PC-3 (cell line): Measurements from ENCODE around the gene MTRF1.

Experiments
- CTCF ChIP-seq: fragments of 300-600 bp; sonication (generic); conservative IDR thresholded peaks from 2 replicates; pipeline ENCODE4 v1.5.1; 2017; ENCODE audit warnings: antibody characterized with exemption, low read depth, mild to moderate bottlenecking, low read length
- EZH2 ChIP-seq: fragments of 300-600 bp; sonication (generic); IDR thresholded peaks from one replicate; pipeline ENCODE4 v1.6.1; 2017; ENCODE audit warnings: antibody characterized with exemption, mild to moderate bottlenecking, low read length; ENCODE audit not compliant: unreplicated experiment
- EZH2phosphoT487 ChIP-seq: fragments of 300-600 bp; sonication (generic); IDR thresholded peaks from 2 replicates; pipeline ENCODE4 v1.6.1; 2018; ENCODE audit warnings: mild to moderate bottlenecking, antibody characterized with exemption, low read length, borderline replicate concordance

- no peak for TF ChIP-seq CTCF
- TF ChIP-seq EZH2: no peak
- no peak for TF ChIP-seq EZH2phosphoT487
Measured at GRCh38 chr13:41186481-41186880, 76.9 kb downstream of the MTRF1 start.
